Measurements from ENCODE around the gene CPT1A.
"Not testable (repeated sequence)": the region's sequence is repeated elsewhere in the genome, so short reads cannot be mapped to it uniquely, and the experiment has no call there.

CPT1A gene

DNA sequence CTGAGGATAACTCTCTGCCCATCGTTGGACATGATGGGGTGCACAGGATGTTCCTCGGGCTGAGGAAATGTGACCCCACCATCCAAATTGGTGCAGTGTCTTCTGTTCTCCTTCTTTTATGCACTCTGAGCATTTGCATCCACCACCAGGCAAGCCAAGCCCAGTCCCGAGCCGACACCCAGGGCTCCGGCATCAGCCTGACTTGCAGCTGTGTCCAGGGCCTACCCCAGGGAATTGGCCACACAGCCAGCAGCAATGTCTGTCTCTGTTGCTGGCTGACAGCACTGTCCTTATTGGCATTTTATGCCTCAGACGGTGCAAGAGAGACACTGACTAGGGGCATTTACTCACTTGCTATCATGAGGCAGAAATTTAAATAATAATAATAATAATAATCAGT, 25.4 kb upstream of the CPT1A start:
- Histone ChIP-seq H3K36me3 (ENCODE audit: control insufficient read depth, insufficient read depth, low read length) (no peaks in the 10 kb centered on the region), H3K4me1 (ENCODE audit: control insufficient read depth, insufficient read depth, low read length) (peaks cover 9% of the 10 kb centered on the region), H3K27me3 (ENCODE audit: control insufficient read depth, insufficient read depth, low read length) (no peaks in the 10 kb centered on the region), H3K4me3 (ENCODE audit: low read depth, low read length) (no peak overlapping the region), H3K9ac (ENCODE audit: low read depth, low read length) (no peak overlapping the region), H3K9me3 (ENCODE audit: control insufficient read depth, insufficient read depth, low read length) (no peaks in the 10 kb centered on the region)

DNA sequence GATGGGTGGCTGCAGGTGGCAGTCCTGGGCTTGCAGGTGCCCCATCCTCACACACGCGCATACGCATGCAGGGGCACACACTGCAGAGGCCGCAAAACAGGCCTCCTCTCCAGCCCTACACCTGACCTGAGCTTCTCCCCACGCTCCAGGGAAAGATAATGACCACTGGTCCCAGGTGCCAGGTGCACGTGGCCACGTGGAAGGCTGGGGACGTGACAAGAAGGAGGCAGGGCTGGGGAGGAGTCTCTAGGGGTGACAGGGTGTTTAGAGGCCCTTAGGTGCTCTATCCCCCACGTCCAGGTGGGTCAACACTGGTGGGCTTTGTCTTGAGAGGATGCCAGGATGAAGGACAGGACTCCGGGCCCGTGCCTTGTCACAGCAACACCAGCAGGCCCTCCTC, 23.5 kb upstream of the CPT1A start:
- no peaks in the 10 kb centered on the region for H3K36me3 ChIP-seq (ENCODE audit: control insufficient read depth, insufficient read depth, low read length)
- H3K9ac ChIP-seq (ENCODE audit: low read depth, low read length): no peak overlapping the region
- H3K4me1 ChIP-seq (ENCODE audit: control insufficient read depth, insufficient read depth, low read length): peaks cover 4% of the 10 kb centered on the region
- no peaks in the 10 kb centered on the region for H3K9me3 ChIP-seq (ENCODE audit: control insufficient read depth, insufficient read depth, low read length)
- no peak overlapping the region for H3K4me3 ChIP-seq (ENCODE audit: low read depth, low read length)
- no peaks in the 10 kb centered on the region for H3K27me3 ChIP-seq (ENCODE audit: control insufficient read depth, insufficient read depth, low read length)

DNA sequence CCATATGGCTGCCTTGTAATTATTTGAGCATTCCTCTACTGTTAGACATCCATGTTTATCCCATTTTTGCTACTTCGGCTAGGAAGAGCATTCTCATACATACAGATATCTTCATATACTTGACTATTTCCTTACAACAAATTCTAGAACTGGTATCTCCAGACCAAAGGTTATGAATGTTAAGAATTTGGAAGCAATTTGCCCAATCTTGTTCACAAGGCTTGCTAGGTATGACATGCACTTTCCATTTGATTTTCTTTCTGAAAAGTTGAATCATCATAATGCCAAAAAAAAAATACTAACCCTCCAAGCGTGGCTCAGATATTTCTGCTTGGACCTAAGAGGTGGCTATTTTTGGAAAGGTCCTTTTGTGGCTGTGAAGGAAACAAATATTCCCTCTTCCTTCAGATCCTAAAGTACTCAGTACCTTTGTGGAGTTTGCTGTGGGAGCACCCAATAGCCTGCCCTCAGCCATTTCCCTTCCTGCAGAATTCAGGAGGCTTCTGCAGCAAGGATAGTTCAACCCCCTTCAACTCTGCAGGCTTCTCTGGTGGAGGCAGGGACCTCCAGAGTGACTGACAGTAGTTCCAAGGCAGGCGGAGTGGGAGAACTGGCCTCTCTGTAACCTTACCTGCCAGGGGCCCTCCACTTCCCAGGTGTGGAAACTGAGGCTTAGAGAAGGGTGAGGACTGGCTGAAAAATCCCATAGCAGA, 22.0 kb upstream of the CPT1A start:
- Histone ChIP-seq H3K9ac (ENCODE audit: low read depth, low read length) (no peak overlapping the region), H3K36me3 (ENCODE audit: control insufficient read depth, insufficient read depth, low read length) (no peaks in the 10 kb centered on the region)

GRCh38 chr11:68862421-68862820, 20.7 kb upstream of the CPT1A start:
- Histone ChIP-seq H3K4me3 (ENCODE audit: low read depth, low read length) (no peak overlapping the region), H3K36me3 (ENCODE audit: control insufficient read depth, insufficient read depth, low read length) (no peaks in the 10 kb centered on the region), H3K27me3 (ENCODE audit: control insufficient read depth, insufficient read depth, low read length) (no peaks in the 10 kb centered on the region), H3K4me1 (ENCODE audit: control insufficient read depth, insufficient read depth, low read length) (peaks cover 2% of the 10 kb centered on the region), H3K9ac (ENCODE audit: low read depth, low read length) (no peak overlapping the region), H3K9me3 (ENCODE audit: control insufficient read depth, insufficient read depth, low read length) (no peaks in the 10 kb centered on the region)

More for the DNA sequence above, 22.0 kb upstream of the CPT1A start:
- H3K4me1 ChIP-seq (ENCODE audit: control insufficient read depth, insufficient read depth, low read length): peaks cover 2% of the 10 kb centered on the region
- no peaks in the 10 kb centered on the region for H3K27me3 ChIP-seq (ENCODE audit: control insufficient read depth, insufficient read depth, low read length)
- no peak overlapping the region for H3K4me3 ChIP-seq (ENCODE audit: low read depth, low read length)
- H3K9me3 ChIP-seq (ENCODE audit: control insufficient read depth, insufficient read depth, low read length): no peaks in the 10 kb centered on the region

DNA sequence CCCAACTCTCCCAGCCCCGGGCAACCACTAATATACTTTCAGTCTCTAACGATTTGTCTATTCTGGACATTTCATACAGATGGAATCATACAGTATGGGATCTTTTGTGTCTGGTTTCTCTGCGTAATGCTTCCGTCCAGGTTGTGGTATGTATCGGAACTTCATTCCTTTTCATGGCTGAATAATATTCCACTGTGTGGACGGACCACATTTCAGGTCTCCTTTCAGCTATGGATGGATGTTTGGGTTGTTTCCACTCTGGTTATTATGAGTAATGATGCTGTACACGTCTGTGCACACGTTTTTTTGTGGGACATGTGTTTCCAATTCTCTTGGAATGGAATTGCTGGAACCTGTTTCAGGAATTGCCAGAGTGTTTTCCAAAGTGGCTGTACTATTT, 17.4 kb upstream of the CPT1A start:
- Histone ChIP-seq H3K4me3 (ENCODE audit: low read depth, low read length) (no peak overlapping the region), H3K4me1 (ENCODE audit: control insufficient read depth, insufficient read depth, low read length) (peaks cover 2% of the 10 kb centered on the region), H3K27me3 (ENCODE audit: control insufficient read depth, insufficient read depth, low read length) (peaks cover 2% of the 10 kb centered on the region), H3K9ac (ENCODE audit: low read depth, low read length) (no peak overlapping the region), H3K9me3 (ENCODE audit: control insufficient read depth, insufficient read depth, low read length) (no peaks in the 10 kb centered on the region), H3K36me3 (ENCODE audit: control insufficient read depth, insufficient read depth, low read length) (no peaks in the 10 kb centered on the region)

DNA sequence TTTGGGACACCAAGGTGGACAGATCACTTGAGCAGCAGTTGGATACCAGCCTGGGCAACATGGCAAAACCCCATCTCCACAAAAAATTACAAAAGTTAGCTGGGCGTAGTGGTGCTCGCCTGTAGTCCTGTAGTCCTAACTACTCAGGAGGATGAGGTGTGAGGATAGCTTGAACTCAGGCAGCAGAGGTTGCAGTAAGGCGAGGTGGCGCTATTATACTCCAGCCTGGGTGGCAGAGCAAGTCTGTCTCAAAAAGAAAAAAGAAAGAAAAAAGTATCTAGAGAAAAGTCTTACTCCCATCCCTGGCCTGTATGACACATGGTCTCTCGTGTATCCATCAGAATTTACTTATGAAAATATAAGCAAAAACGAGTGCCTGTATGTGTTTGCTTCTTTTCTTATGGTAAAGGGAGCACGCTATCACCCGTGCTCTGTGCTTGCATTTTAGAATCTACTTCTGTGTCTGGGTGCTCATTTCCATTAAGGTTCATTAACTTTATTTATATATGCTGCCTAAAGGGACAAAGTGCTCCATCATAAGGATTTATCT, 15.4 kb upstream of the CPT1A start:
- Histone ChIP-seq H3K4me3 (ENCODE audit: low read depth, low read length) (no peak overlapping the region), H3K9ac (ENCODE audit: low read depth, low read length) (no peak overlapping the region), H3K36me3 (ENCODE audit: control insufficient read depth, insufficient read depth, low read length) (no peaks in the 10 kb centered on the region), H3K27me3 (ENCODE audit: control insufficient read depth, insufficient read depth, low read length) (peaks cover 11% of the 10 kb centered on the region), H3K9me3 (ENCODE audit: control insufficient read depth, insufficient read depth, low read length) (no peaks in the 10 kb centered on the region), H3K4me1 (ENCODE audit: control insufficient read depth, insufficient read depth, low read length) (peaks cover 3% of the 10 kb centered on the region)

GRCh38 chr11:68856425-68857030, 14.8 kb upstream of the CPT1A start:
- not testable (repeated sequence) for H3K9me3 ChIP-seq (ENCODE audit: control insufficient read depth, insufficient read depth, low read length); H3K9ac ChIP-seq (ENCODE audit: low read depth, low read length)
- H3K27me3 ChIP-seq (ENCODE audit: control insufficient read depth, insufficient read depth, low read length): peaks cover 11% of the 10 kb centered on the region

DNA sequence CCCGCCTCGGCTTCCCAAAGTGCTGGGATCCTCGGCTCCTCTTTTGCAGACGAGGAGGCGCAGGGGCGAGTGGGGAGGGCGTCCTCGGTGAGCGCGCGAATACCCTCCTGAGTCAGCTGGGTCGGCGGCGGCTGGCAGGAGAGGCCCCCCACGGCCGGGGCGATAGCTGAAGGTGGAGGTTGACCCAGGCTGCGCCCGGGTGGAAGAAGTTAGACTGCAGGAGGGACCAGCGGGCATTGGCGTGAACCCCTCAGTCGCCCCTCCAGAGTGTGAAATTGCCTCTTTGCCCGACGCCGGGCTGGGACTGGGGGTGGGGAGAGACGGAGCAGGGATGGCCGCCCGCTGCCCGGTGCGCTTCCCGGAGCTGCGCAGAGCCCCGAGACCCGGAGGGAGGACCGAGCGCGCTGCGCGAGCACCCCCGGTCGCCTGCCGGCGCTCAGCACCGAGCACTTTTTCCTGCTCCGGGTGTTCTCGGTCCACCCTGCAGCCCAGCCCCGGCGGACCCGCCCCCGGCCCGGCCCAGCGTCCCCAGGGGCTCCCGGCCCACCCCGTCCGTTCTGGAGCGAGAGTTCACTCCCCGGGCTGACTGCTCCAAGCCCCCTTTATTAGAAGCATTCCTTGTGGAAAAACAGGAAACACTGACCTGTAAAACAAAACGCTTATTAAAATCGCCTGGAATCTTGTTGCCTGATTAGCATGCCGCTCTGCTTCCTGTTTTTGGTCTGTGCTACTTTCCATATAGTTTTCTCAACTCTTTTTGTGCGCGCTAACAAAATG, 13.7 kb upstream of the CPT1A start:
- peak overlapping the region; percentile 24 for H3K9ac ChIP-seq (ENCODE audit: low read depth, low read length)
- peak overlapping the region; percentile 81 for H3K4me3 ChIP-seq (ENCODE audit: low read depth, low read length)
- H3K9me3 ChIP-seq (ENCODE audit: control insufficient read depth, insufficient read depth, low read length): no peaks in the 10 kb centered on the region
- H3K4me1 ChIP-seq (ENCODE audit: control insufficient read depth, insufficient read depth, low read length): peaks cover 3% of the 10 kb centered on the region
- H3K27me3 ChIP-seq (ENCODE audit: control insufficient read depth, insufficient read depth, low read length): peaks cover 11% of the 10 kb centered on the region
- H3K36me3 ChIP-seq (ENCODE audit: control insufficient read depth, insufficient read depth, low read length): no peaks in the 10 kb centered on the region

More at GRCh38 chr11:68856425-68857030, 14.8 kb upstream of the CPT1A start:
- not testable (repeated sequence) for H3K36me3 ChIP-seq (ENCODE audit: control insufficient read depth, insufficient read depth, low read length); H3K4me3 ChIP-seq (ENCODE audit: low read depth, low read length); H3K4me1 ChIP-seq (ENCODE audit: control insufficient read depth, insufficient read depth, low read length)

GRCh38 chr11:68854273-68854958, 12.7 kb upstream of the CPT1A start:
- Histone ChIP-seq H3K4me1 (ENCODE audit: control insufficient read depth, insufficient read depth, low read length) (peaks cover 3% of the 10 kb centered on the region), H3K9me3 (ENCODE audit: control insufficient read depth, insufficient read depth, low read length) (no peaks in the 10 kb centered on the region), H3K27me3 (ENCODE audit: control insufficient read depth, insufficient read depth, low read length) (peaks cover 11% of the 10 kb centered on the region), H3K36me3 (ENCODE audit: control insufficient read depth, insufficient read depth, low read length) (no peaks in the 10 kb centered on the region), H3K9ac (ENCODE audit: low read depth, low read length) (peak overlapping the region; percentile 24), H3K4me3 (ENCODE audit: low read depth, low read length) (peak overlapping the region; percentile 81)

- H3K27me3 ChIP-seq (ENCODE audit: control insufficient read depth, insufficient read depth, low read length): peaks cover 11% of the 10 kb centered on the region
- H3K36me3 ChIP-seq (ENCODE audit: control insufficient read depth, insufficient read depth, low read length): no peaks in the 10 kb centered on the region
- no peak overlapping the region for H3K9ac ChIP-seq (ENCODE audit: low read depth, low read length)
- no peak overlapping the region for H3K4me3 ChIP-seq (ENCODE audit: low read depth, low read length)
- peaks cover 3% of the 10 kb centered on the region for H3K4me1 ChIP-seq (ENCODE audit: control insufficient read depth, insufficient read depth, low read length)
- no peaks in the 10 kb centered on the region for H3K9me3 ChIP-seq (ENCODE audit: control insufficient read depth, insufficient read depth, low read length)
Measured at GRCh38 chr11:68852628-68853027, 10.9 kb upstream of the CPT1A start.

DNA sequence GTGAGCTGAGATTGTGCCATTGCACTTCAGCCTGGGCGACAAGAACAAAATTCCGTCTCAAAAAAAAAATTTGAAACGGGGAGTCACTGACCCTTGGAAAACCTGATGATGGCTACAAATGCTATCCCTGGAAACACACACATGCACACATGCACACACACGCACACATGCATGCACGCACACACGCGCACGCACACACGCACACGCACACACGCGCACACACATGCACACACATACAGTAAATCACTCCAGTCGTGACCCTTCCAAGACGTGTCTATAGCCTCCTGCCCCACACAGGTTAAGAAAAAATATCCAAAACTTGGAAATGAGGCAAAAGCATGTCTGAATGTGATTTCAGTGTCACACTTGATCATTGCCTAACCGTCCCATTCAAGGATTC, 6.7 kb upstream of the CPT1A start:
- Histone ChIP-seq H3K4me1 (ENCODE audit: control insufficient read depth, insufficient read depth, low read length) (peaks cover 6% of the 10 kb centered on the region), H3K36me3 (ENCODE audit: control insufficient read depth, insufficient read depth, low read length) (no peaks in the 10 kb centered on the region), H3K9me3 (ENCODE audit: control insufficient read depth, insufficient read depth, low read length) (no peaks in the 10 kb centered on the region), H3K27me3 (ENCODE audit: control insufficient read depth, insufficient read depth, low read length) (peaks cover 8% of the 10 kb centered on the region), H3K4me3 (ENCODE audit: low read depth, low read length) (no peak overlapping the region), H3K9ac (ENCODE audit: low read depth, low read length) (no peak overlapping the region)

All from iPS-15b (cell line).